HG03575 (cell line): ENCODE results near the gene TMC8.
"Not testable (repeated sequence)": the region's sequence is repeated elsewhere in the genome, so short reads cannot be mapped to it uniquely, and the experiment has no call there.

Experiments used
- ATAC-seq: cut with Tn5 transposase; IDR thresholded peaks from one replicate; pipeline ENCODE4 v1.9.1; 2021; ENCODE audit not compliant: unreplicated experiment, insufficient number of reproducible peaks, low FRiP score; ENCODE audit errors: extremely low read depth

The TMC8 gene, protein sequence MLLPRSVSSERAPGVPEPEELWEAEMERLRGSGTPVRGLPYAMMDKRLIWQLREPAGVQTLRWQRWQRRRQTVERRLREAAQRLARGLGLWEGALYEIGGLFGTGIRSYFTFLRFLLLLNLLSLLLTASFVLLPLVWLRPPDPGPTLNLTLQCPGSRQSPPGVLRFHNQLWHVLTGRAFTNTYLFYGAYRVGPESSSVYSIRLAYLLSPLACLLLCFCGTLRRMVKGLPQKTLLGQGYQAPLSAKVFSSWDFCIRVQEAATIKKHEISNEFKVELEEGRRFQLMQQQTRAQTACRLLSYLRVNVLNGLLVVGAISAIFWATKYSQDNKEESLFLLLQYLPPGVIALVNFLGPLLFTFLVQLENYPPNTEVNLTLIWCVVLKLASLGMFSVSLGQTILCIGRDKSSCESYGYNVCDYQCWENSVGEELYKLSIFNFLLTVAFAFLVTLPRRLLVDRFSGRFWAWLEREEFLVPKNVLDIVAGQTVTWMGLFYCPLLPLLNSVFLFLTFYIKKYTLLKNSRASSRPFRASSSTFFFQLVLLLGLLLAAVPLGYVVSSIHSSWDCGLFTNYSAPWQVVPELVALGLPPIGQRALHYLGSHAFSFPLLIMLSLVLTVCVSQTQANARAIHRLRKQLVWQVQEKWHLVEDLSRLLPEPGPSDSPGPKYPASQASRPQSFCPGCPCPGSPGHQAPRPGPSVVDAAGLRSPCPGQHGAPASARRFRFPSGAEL

DNA sequence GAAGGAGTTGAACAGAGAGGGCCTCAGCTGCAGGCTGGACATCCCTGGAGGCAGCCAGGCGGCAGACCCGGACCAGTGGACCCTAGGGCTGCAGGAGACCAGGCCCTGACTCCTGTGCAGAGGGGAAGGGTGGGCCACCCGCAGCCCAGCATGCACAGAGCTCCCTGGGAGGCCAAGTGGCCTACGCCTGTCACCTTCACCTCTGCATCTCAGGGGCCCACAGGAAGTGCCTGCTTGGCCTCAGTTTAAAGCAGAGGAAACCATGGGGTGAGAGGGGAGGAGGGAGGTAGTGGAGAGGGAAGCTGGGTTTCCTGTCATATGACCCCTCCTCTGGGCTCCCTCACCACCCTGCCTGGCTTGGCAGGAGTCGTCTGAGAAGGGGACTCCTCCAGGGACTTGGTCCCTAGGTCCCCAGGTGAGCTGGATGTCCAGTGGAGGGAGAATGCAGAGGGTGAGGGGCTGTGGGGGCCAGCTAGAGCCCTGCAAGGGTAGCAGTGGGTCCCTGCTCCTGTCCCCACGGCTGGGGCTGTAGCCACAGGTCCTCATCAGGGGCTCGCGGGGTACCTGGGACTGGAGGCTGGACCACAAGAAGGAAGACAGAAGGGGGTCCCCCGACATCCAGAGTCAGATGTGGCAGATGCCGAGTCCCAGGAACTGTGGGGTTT, at the start of gene TMC8:
Gene TMC8, plus strand, starts transcription at position 335 of the 665 bp plus-strand sequence. CDS start 818 bp downstream, outside the sequence.
- ATAC-seq = no peak

DNA sequence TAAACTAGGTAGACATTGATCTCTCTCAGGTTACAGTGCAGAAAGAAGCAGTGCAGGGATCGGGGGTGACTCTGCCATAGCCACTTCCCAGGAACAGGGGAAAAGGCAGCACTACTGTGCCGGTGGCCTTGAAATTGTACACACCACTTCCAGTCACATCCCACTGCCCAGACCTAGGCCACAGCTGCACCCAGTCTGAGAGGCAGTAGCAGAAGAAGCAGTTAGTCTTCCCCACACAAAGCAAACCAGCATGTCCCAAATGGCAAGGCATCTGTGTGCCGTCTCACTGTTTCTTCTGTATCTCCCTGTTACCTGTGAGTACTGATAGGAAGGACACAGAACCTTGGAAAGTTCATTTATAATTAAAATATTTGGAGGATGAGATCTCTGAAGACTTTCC, 49.0 kb upstream of the TMC8 start:
- ATAC-seq = no peak

- ATAC-seq = not testable (repeated sequence)
Measured at GRCh38 chr17:78082355-78082872, 48.2 kb upstream of the TMC8 start.

GRCh38 chr17:78082988-78083387, 47.6 kb upstream of the TMC8 start:
- no peak for ATAC-seq

GRCh38 chr17:78086740-78087139, 43.8 kb upstream of the TMC8 start:
- ATAC-seq = no peak

DNA sequence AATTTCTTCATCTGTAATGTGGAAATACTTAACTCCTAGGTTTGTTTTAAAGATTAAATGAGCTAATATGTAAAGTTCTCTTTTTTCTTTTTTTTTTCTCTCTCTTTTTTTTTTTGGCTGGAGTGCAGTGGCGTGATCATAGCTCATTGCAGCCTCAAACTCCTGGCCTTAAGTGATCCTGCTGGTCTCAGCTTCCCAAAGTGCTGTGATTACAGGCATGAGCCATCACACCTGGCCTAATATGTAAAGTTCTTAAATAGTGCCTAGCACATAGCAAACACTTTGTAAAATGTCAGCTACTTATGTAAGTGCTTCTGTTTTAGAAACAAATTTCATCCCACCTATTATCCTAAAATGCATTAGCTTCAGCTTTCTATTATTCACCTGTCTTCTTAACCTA, 42.0 kb upstream of the TMC8 start:
- ATAC-seq = no peak

GRCh38 chr17:78089576-78090281, 40.8 kb upstream of the TMC8 start:
- ATAC-seq = no peak

GRCh38 chr17:78092794-78093324, 37.7 kb upstream of the TMC8 start:
- ATAC-seq = no peak

GRCh38 chr17:78095035-78095434, 35.5 kb upstream of the TMC8 start:
- ATAC-seq = no peak

DNA sequence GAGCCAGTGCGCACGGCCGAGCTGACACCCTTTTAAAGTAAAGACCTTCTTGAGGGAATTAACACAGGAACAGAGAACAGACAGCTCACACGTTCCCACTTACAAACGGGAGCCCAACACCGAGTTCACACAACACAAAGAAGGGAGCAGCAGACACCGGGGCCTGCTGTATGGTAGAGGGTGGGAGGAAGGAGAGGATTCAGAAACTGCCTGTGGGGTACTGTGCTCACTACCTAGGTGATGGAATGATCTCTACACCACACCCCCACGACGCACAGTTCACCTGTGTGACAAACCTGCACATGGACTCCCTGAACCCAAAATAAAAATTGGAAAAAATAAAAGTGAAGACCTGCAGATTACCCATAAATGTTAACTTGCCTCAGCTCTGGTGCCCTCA, 34.5 kb upstream of the TMC8 start:
- ATAC-seq = no peak

DNA sequence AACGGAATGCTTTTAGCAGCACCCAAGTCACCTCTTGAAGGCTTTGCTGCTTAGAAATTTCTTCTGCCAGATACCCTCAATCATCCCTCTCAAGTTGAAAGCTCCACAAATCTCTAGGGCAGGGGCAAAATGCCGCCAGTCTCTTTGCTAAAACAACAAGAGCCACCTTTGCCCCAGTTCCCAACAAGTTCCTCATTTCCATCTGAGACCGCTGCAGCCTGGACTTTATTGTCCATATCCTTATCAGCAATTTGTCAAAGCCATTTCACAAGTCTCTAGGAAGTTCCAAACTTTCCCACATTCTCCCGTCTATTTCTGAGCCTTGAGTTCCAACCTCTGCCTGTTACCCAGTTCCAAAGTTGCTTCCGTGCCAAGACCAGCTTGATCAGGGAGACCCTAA, 29.5 kb upstream of the TMC8 start:
- ATAC-seq = no peak

- no peak for ATAC-seq
Measured at GRCh38 chr17:78101542-78101941, 29.0 kb upstream of the TMC8 start.

DNA sequence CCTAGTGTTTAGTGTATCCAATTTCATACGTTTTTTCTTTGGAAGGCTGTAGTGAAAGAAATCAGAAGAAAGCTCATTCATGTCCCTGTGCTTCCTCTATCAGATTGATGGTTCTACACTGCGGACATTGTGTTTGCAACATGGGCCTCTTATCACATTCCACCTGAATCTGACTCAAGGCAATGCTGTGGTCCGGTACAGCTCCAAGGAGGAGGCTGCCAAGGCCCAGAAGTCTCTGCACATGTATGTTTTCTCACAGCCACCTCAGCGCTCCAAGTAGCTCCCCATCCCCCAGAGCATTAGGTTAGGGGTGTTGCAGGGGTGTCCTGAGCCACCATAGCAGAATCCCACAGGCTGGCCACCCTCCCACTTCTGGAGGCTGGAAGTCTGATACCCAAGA, 27.3 kb upstream of the TMC8 start:
- ATAC-seq = no peak

DNA sequence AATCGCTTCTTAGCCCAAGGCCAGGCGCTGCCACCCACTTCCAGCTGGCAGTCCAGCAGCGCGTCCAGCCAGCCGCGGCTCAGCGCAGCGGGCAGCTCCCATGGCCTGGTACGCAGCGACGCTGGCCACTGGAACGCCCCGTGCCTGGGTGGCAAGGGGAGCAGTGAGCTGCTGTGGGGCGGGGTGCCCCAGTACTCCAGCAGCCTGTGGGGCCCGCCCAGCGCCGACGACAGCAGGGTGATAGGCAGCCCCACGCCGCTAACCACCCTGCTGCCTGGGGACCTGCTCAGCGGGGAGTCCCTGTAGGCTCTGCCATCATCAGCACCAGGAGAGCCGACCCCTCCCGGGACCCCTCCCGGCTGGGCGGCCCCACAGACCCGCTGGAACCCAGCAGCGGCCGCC, 26.0 kb upstream of the TMC8 start:
- ATAC-seq = no peak

DNA sequence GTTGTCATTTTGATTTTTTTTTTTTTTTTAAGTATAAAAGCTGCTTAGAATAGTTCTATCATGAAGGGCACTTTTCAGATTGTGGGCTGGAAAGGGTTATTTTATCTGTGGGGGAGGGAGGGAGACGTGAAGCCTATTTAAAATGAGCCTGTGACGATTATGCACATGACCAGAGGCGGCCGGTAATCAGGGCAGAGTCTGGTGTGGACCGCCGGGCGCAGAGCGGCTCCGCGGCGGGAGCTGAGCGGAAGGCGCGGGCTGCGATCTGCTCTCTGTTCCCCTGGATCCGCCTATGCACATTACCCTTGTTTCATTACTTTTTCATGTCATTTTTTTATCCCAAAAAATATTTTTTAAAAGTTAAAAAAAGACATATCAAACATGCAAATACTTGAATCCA, 25.5 kb upstream of the TMC8 start:
- no peak for ATAC-seq

DNA sequence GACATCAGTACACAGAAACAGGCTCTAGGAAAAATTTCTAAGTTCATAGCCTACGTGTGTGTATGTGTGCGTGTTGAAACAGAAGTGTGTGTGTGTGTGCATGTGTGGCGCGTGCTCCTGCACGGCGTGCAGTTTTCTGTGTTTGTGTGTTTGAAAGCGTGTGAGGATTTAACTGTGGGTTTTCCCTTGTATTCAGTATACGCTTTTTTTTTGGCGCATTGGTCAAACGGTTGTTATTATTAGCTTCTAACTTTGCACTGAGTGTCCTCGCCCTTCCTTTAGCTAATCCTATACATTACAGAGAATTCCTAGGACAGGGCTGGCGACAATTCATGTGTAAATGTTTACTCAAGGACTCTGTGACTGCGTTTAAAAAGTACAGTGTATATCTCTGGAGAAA, 25.0 kb upstream of the TMC8 start:
- ATAC-seq = no peak

DNA sequence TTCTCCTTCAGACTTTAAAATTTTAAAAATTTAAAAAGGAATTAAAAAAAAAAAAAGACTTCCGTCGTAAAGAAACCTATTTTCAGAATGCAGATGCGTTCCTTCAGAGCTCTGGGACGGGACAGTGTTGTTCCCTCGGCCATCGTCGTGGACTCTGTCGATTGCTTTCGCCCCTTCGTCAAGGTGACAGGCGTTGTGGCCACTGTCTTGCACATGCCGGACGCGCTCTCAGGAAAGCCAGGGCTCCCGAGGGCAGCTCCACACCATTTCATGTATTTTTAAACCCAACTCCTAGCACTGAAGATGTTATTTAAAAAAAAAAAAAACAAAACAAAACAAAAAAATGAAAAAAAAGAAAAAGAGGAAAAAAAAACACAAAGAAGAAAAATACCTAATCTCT, 24.4 kb upstream of the TMC8 start:
- ATAC-seq = no peak

DNA sequence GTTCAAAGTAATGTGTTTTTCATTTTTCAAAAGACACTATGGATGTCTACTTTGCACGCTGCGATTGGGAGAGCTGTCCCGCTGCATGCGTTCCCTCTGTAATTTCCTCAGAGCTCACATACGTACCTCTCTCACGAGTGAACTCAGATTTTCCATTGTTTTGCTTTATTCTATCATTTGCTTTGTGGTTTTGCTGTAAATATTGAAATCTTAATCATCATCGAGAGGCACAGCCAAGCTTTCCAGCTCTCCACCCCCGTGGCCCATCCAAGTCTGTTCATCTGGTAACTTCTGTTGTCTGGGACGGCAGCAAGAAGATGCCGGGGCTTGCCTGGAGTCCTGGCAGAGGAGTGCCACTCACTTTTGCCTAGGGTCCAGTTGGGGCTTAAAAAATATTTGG, 23.1 kb upstream of the TMC8 start:
- ATAC-seq = no peak
